Esophagus muscularis mucosa (tissue), 3 donors: Measurements from ENCODE around the gene MOBP.

ENCODE experiments used
- CTCF ChIP-seq, 3 experiments: fragments of 200-600 bp in 2 of 3; fragments of 450-650 bp in 1 of 3; sonication (generic) in 2 of 3; IDR thresholded peaks; one replicate each; pipeline ENCODE4 v1.5.1; 2017 to 2019; ENCODE audit warnings: antibody characterized with exemption in 3 of 3, mild to moderate bottlenecking in 2 of 3, moderate library complexity in 1 of 3
- POLR2A ChIP-seq: fragments of 450-650 bp; IDR thresholded peaks from one replicate; pipeline ENCODE4 v1.6.1; 2017; ENCODE audit warnings: antibody characterized with exemption, moderate library complexity, mild to moderate bottlenecking, low read depth
- POLR2AphosphoS5 ChIP-seq, 2 donors: sonication (generic); formaldehyde crosslinking; IDR thresholded peaks; one replicate each; pipeline ENCODE4 v1.6.1; 2017; ENCODE audit warnings: antibody characterized with exemption in 2 of 2

DNA sequence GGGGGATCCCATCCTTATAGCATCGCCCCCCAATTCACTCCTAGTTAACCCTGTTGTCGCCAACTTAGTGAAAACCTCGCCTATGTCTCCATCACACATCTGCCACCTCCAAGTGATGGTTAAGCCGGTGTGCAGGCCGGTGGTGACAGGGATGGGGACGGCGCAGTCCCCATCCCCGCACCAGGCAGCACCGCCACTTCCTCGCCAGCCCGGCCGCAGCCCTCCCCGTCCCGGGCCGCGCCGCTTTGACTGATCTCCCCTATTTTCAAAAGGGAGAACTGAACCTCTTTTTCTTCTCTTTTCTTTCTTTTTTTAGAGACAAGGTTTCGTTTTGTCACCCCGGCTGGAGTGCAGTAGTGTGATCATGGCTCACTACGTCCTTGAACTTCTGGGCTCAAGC is 11.3 kb upstream of the MOBP start:
- TF ChIP-seq POLR2AphosphoS5 (IDR thresholded peaks at IDR 0.05), result no peak
- TF ChIP-seq CTCF (IDR thresholded peaks at IDR 0.05), result no peak
- no peak for TF ChIP-seq POLR2A
